NCI-H1048 (cell line): Measurements from ENCODE around the gene FXYD4.
"Not testable (repeated sequence)": the region's sequence is repeated elsewhere in the genome, so short reads cannot be mapped to it uniquely, and the experiment has no call there.

Experiments used
- DNase-seq: peaks from one replicate; lab custom pipeline; 2025; lab: John Stamatoyannopoulos, UW

FXYD4 gene

GRCh38 chr10:43419997-43420368 lies 48.5 kb downstream of the FXYD4 start:
- no peak for DNase-seq

- no peak for DNase-seq
Measured at GRCh38 chr10:43420369-43421200, 49.1 kb downstream of the FXYD4 start.

DNA sequence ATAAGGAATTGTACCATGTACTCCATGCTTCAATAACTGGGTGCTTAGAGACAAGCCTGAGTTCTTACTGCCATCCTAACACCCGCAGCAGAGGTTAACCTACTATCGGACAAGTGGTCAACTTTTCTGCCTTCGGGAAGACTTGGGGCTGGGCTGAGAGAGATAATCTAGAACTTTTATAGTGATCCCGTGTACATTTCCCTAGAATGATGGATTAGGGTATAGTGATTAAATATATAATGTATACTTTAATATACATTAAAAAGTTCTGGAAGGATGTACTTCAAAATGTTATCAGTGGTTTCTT lies 49.7 kb downstream of the FXYD4 start:
- DNase-seq = no peak

DNA sequence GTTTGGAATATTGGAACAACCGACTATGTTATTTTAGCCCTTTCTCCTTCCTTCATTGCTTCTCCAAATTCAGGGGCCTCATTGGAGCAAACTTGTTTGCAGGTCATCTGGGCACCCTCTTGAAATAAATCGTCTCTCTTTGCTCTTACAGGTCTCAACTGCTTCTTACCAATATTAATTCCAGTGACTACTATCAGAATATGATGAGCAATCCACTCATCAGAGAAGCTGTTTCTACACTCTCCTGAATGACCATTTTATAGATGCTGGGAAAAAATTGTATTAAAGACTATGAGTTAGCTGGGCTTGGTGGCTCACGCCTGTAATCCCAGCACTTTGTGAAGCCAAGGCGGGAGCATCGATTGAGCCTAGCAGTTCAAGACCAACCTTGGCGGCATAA lies 50.1 kb downstream of the FXYD4 start:
- DNase-seq = no peak

DNA sequence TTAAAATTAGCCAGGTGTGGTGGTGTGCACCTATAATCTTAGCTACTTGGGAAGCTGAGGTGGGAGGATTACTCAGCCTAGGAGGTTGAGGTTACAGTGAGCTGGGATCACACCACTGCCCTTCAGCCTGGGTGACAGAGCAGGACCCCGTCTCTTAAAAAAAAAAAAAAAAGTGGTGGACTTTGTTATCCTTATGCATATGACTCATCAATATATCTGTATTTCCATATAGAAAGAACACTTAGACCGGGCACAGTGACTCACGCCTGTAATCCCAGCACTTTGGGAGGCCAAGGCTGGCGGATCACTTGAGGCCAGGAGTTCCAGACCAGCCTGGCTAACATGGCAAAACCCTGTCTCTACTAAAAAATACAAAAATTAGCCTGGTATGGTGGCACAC lies 50.5 kb downstream of the FXYD4 start:
- DNase-seq = not testable (repeated sequence)

- no peak for DNase-seq
Measured at GRCh38 chr10:43424416-43424815, 53.0 kb downstream of the FXYD4 start.
